HG03469 (cell line): ENCODE results near the gene P2RY14.

ENCODE experiments used
- ATAC-seq: cut with Tn5 transposase; IDR thresholded peaks from one replicate; pipeline ENCODE4 v1.9.1; 2021; ENCODE audit warnings: mild to moderate bottlenecking, moderate library complexity, moderate number of reproducible peaks; ENCODE audit not compliant: unreplicated experiment

P2RY14 gene

GRCh38 chr3:151191095-151191494 lies 87.2 kb downstream of the P2RY14 start:
- no peak for ATAC-seq

GRCh38 chr3:151183265-151183671 lies 95.1 kb downstream of the P2RY14 start:
- no peak for ATAC-seq

GRCh38 chr3:151182349-151183079 lies 95.8 kb downstream of the P2RY14 start:
- ATAC-seq = no peak

- ATAC-seq = no peak
Measured at GRCh38 chr3:151178208-151178845, 100.0 kb downstream of the P2RY14 start.

GRCh38 chr3:151175952-151176351 lies 102.4 kb downstream of the P2RY14 start:
- ATAC-seq = no peak

GRCh38 chr3:151174351-151174750 lies 104.0 kb downstream of the P2RY14 start:
- ATAC-seq = no peak

- ATAC-seq = peak; percentile 51
Measured at GRCh38 chr3:151171145-151171757, 107.1 kb downstream of the P2RY14 start.

- peak; percentile 25 for ATAC-seq
Measured at GRCh38 chr3:151169948-151170679, 108.2 kb downstream of the P2RY14 start.

- peak; percentile 38 for ATAC-seq
Measured at GRCh38 chr3:151169262-151169947, 108.9 kb downstream of the P2RY14 start.

GRCh38 chr3:151168269-151169094 lies 109.9 kb downstream of the P2RY14 start:
- no peak for ATAC-seq

- no peak for ATAC-seq
Measured at GRCh38 chr3:151166161-151166560, 112.2 kb downstream of the P2RY14 start.

- no peak for ATAC-seq
Measured at GRCh38 chr3:151165226-151165625, 113.1 kb downstream of the P2RY14 start.
